Osteocyte (in vitro differentiated cells): ENCODE data around the gene DNM2. TPM values are rescaled to one million over a fixed set of nuclear protein-coding genes. Genes with fewer than 3 reads are reported as not detected.

Experiments
- DNase-seq: peaks from one replicate; pipeline ENCODE4 v3.0.0; 2021; ENCODE audit warnings: mixed read lengths; ENCODE audit not compliant: unreplicated experiment; ENCODE audit errors: extremely low spot score
- H3K27ac Mint-ChIP-seq: one replicate; pipeline ENCODE4 v1.8.0; 2021; ENCODE audit warnings: mild to moderate bottlenecking, mixed read lengths; ENCODE audit not compliant: unreplicated experiment
- H3K27me3 Mint-ChIP-seq: one replicate; pipeline ENCODE4 v1.8.0; 2021; ENCODE audit warnings: mixed read lengths; ENCODE audit not compliant: unreplicated experiment
- H3K36me3 Mint-ChIP-seq: one replicate; pipeline ENCODE4 v1.8.0; 2021; ENCODE audit warnings: mixed read lengths; ENCODE audit not compliant: unreplicated experiment
- H3K4me1 Mint-ChIP-seq: one replicate; pipeline ENCODE4 v1.8.0; 2021; ENCODE audit warnings: mixed read lengths; ENCODE audit not compliant: unreplicated experiment
- H3K4me3 Mint-ChIP-seq: one replicate; pipeline ENCODE4 v1.8.0; 2021; ENCODE audit warnings: mild to moderate bottlenecking, moderate library complexity, mixed read lengths; ENCODE audit not compliant: unreplicated experiment
- H3K9me3 Mint-ChIP-seq: one replicate; pipeline ENCODE4 v1.8.0; 2021; ENCODE audit warnings: mixed read lengths; ENCODE audit not compliant: unreplicated experiment
- CTCF ChIP-seq: fragments of 200-600 bp; sonication (generic); IDR thresholded peaks from 2 replicates; pipeline ENCODE4 v1.5.0; 2021; ENCODE audit warnings: antibody characterized with exemption, mild to moderate bottlenecking, moderate library complexity
- total RNA-seq: library from RNA; stranded (reverse); gene quantifications from 2 replicates; pipeline ENCODE4 v1.2.1, GENCODE V29; 2021

DNM2 gene
- total RNA-seq, 1 donor from 2014 or later: 157 TPM

- H3K4me1 Mint-ChIP-seq: peaks cover 19% of the 10 kb centered on the region
- H3K27ac Mint-ChIP-seq: peak overlapping the region; percentile 94
- no peaks in the 10 kb centered on the region for H3K27me3 Mint-ChIP-seq
- TF ChIP-seq CTCF: no peak
- peak overlapping the region; percentile 80 for H3K4me3 Mint-ChIP-seq
- no peaks in the 10 kb centered on the region for H3K36me3 Mint-ChIP-seq
- no peak for DNase-seq
- H3K9me3 Mint-ChIP-seq: no peaks in the 10 kb centered on the region
Measured at GRCh38 chr19:10870501-10870954, 152.6 kb downstream of the DNM2 start.

- Mint-ChIP-seq H3K4me3 (peak within 1 kb of the TSS; percentile 94), H3K27ac (peak within 1 kb of the TSS; percentile 94), H3K36me3 (no peaks in the 10 kb centered on the region), H3K4me1 (peaks cover 19% of the 10 kb centered on the region), H3K9me3 (no peaks in the 10 kb centered on the region), H3K27me3 (no peaks in the 10 kb centered on the region)
- TF ChIP-seq CTCF: peak; percentile 72
- peak; percentile 100 for DNase-seq
Measured at GRCh38 chr19:10870955-10871603, 153.2 kb downstream of the DNM2 start, which contains the start of gene CARM1. Gene CARM1, plus strand, starts transcription at chr19:10871553. Its CDS starts 150 bp downstream, at chr19:10871703.

GRCh38 chr19:10871711-10872545, 154.0 kb downstream of the DNM2 start:
- H3K27ac Mint-ChIP-seq: peak overlapping the region; percentile 93
- peaks cover 19% of the 10 kb centered on the region for H3K4me1 Mint-ChIP-seq
- H3K27me3 Mint-ChIP-seq: no peaks in the 10 kb centered on the region
- H3K36me3 Mint-ChIP-seq: no peaks in the 10 kb centered on the region
- TF ChIP-seq CTCF: no peak
- peak overlapping the region; percentile 94 for H3K4me3 Mint-ChIP-seq
- DNase-seq: no peak
- H3K9me3 Mint-ChIP-seq: no peaks in the 10 kb centered on the region

- no peak for TF ChIP-seq CTCF
- no peaks in the 10 kb centered on the region for H3K9me3 Mint-ChIP-seq
- H3K36me3 Mint-ChIP-seq: no peaks in the 10 kb centered on the region
- H3K27ac Mint-ChIP-seq: peak overlapping the region; percentile 93
- peak overlapping the region; percentile 94 for H3K4me3 Mint-ChIP-seq
- DNase-seq: no peak
- H3K4me1 Mint-ChIP-seq: peaks cover 19% of the 10 kb centered on the region
- no peaks in the 10 kb centered on the region for H3K27me3 Mint-ChIP-seq
Measured at GRCh38 chr19:10872546-10873107, 154.7 kb downstream of the DNM2 start.

GRCh38 chr19:10874024-10874423, 156.1 kb downstream of the DNM2 start:
- H3K9me3 Mint-ChIP-seq: no peaks in the 10 kb centered on the region
- no peak overlapping the region for H3K4me3 Mint-ChIP-seq
- H3K27me3 Mint-ChIP-seq: no peaks in the 10 kb centered on the region
- no peak for TF ChIP-seq CTCF
- DNase-seq: no peak
- no peaks in the 10 kb centered on the region for H3K36me3 Mint-ChIP-seq
- no peak overlapping the region for H3K27ac Mint-ChIP-seq
- peaks cover 28% of the 10 kb centered on the region for H3K4me1 Mint-ChIP-seq
